HG02870 (cell line): Measurements from ENCODE around the gene TESK2.
"Not testable (repeated sequence)": the region's sequence is repeated elsewhere in the genome, so short reads cannot be mapped to it uniquely, and the experiment has no call there.

Experiments
- ATAC-seq: cut with Tn5 transposase; IDR thresholded peaks from one replicate; pipeline ENCODE4 v1.9.1; 2021; ENCODE audit warnings: mild to moderate bottlenecking, moderate library complexity; ENCODE audit not compliant: unreplicated experiment

Gene TESK2

DNA sequence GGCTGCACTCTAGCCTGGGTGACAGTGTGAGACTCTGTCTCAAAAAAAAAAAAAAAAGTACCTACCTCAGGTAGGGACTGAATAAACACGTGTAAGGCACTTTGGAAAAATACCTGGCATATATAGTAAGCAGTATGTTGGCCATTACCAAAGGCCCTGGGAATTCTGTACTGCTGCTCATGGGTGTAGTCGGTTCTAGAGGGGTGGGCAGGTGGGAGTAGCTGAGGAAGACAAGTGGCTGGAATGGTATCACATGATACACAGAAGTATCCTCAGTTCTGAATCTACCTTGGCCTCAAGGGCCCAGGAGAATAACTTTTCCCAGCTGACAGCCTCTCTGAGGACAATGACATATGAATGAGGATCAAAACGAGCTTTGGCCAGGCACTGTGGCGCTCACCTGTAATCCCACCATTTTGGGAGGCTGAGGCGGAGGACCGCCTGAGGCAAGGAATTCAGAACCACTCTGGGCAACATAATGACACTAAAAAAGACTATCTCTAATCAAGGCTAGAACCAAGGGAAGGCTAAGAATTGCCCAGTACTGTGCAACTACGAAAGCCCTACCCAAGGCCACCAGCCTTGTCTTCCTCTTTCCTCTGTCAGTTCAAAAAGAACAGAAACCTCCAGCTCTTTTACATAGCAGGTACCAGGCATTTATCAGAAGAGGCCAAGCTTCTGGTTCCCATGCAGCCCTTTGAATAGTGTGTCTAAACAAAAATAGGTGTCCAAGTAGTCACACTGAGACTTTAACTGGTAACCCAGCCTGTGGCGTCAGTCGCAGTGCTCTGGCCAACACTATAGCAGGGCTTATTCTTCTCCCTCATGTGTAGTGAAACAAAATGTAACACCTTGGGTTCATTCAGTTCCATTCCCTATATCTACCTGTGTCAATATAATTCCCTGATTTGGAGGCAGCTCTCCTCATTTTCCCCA, 19.3 kb upstream of the TESK2 start:
- ATAC-seq = no peak

GRCh38 chr1:45508295-45509151, 17.6 kb upstream of the TESK2 start:
- ATAC-seq = no peak

- ATAC-seq = no peak
These were observed 16.9 kb upstream of the TESK2 start for GRCh38 chr1:45507893-45508292.

DNA sequence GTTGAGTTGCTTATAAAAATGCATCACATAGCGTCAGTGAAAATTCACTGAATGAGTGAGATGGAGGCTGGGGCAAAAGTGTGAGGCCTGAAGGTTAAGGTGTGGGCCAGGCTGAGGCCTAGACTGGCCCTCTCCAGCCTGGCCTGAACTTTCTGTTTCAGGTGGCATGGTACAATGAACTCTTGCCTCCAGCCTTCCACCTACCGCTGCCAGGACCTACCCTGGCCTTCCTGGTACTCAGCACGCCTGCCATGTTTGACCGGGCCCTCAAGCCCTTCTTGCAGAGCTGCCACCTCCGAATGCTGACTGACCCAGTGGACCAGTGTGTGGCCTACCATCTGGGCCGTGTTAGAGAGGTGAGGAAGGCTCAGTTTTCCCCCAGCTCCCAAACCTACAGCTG, 16.2 kb upstream of the TESK2 start:
- no peak for ATAC-seq

- no peak for ATAC-seq
These were observed 12.7 kb upstream of the TESK2 start for GRCh38 chr1:45503462-45504360.

GRCh38 chr1:45501505-45501859, 10.5 kb upstream of the TESK2 start:
- ATAC-seq = no peak

DNA sequence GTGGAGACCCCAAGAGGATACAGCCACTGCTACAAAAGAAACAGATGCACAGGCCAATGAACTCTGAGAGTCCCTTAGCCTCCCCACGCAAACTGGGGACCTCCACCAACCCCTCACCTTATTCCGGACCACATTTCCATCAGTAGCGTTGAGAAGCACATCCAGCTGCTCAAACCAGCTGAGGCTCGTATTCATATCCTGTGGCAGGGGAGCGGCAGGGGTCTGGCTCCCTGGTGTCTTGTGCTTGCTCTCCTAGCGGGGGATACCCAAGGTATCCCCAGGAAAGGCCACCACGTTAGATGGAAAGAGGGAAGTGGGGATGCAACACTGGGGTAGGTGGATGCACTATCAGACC, 8.4 kb upstream of the TESK2 start:
- no peak for ATAC-seq

DNA sequence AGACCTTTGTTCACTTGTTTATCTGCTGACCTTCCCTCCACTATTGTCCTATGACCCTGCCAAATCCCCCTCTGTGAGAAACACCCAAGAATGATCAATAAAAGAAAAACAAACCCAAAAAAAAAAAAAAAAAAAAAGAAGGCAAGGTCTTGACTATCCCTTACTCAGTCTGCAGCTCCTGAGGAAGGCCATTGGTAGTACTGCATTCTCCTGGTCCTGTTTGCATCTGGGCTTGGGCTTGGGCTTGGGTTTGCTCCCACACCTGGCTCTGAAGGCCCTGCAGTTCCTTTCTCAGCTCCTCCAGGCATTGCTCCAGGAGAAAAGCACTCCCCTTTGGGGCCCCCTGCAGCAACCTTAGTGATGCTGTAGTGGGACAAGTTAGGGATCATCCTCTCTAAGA, 7.3 kb upstream of the TESK2 start:
- no peak for ATAC-seq

GRCh38 chr1:45493116-45493697, 2.2 kb upstream of the TESK2 start:
- ATAC-seq = no peak

GRCh38 chr1:45492691-45493090, 1.7 kb upstream of the TESK2 start:
- no peak for ATAC-seq

DNA sequence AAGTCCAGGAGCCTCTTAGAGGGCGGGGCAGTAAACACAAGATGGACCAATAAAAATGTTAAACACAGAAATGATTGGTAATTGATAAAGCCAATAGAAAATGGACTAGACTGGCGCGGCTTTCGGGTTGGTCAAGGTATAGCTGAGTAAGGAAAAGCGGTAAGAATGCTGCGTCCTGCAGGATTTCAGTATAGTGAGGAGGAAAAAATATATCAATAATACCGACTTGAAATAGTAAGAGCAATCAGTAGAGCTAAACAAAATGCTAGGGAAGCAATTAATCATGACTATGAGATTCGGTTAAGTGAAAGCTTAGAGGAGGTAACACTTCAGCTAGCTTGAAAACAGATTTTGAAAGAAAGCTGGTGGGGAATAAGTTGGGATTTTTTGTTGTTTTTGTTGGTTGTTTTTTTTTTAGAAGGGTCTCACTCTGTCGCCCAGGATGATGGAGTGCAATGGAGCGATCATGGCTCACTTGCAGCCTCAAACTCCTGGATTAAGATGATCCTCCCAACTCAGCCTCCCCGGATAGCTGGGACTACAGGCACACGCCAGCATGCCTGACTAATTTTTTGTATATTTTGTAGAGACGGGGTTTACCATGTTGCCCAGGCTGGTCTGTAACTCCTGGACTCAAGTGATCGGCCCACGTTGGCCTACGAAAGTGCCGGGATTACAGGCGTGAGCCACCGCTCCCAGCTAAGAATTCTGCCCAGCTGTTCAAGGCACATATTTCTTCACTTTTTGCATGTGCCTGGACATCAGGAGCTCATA, 711 bp upstream of the TESK2 start:
- no peak for ATAC-seq

GRCh38 chr1:45490121-45490625, 790 bp downstream of the TESK2 start:
- ATAC-seq = no peak

DNA sequence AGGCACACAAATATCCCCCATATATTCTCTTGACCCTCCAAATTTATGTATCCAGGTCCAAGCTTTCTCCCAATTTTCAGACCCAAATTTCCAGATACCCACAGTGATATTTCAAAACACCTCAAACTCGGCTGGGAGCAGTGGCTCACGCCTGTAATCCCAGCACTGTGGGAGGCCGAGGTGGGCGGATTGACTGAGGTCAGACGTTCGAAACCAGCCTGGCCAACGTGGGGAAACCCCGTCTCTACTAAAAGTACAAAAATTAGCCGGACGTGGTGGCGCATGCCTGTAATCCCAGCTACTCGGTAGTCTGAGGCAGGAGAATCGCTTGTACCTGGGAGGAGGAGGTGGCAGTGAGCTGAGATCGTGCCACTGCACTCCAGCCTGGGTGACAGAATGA, 1.6 kb downstream of the TESK2 start:
- not testable (repeated sequence) for ATAC-seq

DNA sequence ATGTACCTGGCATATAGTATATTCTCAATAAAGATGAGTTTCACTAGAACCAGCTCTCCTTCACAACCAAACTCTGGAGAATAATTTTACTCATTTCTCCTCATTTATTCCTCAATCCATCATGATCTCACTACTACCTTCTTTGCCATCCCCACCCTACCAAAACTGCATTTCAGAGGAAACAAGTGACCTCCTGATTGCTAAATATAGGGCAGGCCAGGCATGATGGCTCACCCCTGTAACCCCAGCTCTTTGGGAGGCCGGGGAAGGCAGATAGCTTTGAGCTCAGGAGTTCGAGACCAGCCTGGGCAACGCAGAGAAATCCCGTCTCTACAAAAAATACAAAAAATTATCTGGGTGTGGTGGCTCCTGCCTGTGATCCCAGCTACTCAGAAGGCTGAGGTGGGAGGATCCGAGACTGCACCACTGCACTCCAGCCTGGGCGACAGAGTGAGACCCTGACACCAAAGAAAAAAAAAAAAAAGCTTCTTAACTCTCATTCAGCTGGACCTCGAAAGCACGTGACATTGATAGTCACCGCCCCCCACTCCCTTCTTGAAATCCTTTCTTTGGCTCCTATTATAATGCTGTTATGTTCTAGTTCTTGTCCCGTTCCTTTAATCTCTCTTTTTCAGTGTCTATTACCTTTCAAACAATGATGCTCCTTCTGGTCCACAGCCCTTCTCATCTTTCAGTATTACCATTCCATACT, 2.1 kb downstream of the TESK2 start:
- ATAC-seq = no peak

- ATAC-seq = no peak
These were observed 5.0 kb downstream of the TESK2 start for GRCh38 chr1:45485949-45486348.

DNA sequence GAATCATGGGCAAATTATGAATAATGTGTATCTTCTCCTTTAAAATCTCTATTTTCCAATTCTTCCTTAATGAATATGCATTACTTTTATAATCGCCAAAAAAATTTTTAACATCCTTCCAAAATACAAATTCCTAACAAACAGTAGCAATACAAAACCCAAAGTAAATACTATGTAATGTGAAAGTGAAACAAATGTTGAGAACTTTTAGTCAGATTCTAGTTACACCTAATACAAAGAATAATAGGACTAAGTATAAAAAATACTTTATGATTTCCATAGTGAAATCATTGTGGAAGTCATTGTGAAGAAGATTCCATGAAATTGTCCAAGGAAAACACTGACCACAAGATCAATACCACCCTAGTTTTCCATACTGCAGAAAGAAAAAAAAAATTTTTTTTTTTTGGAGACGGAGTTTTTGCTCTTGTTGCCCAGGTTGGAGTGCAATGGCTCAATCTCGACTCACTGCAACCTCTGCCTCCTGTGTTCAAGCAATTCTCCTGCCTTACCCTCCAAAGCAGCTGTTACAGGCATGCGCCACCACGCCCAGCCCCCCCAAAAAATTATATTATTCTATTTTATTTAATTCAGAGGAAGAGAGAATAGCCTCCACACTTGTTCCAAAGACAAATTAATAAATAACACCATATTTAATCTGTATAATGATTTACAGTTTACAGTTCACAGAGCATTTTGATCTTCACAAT, 11.8 kb downstream of the TESK2 start:
- ATAC-seq = no peak

- no peak for ATAC-seq
These were observed 12.7 kb downstream of the TESK2 start for GRCh38 chr1:45478121-45478814.

DNA sequence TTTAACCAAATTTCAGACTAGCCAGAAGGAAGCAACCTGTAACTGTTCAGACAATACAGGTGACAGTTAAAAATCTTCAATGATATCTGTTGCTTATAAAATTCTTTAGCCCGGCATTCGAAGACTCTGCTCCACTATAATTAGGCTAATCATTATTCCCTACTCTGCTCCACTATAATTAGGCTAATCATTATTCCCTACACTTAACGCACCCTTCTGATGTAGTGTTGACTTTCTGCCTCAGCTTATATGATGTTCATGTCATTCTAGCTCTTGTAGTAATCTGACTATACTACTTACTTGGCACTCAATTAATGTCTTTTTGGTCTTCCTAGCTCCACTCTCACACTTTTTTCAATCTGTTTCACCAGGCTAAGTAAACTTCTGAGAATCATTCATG, 13.3 kb downstream of the TESK2 start:
- no peak for ATAC-seq
